Spleen (tissue), 7 donors: Measurements from ENCODE around the gene TCEANC.
"Not testable (repeated sequence)": the region's sequence is repeated elsewhere in the genome, so short reads cannot be mapped to it uniquely, and the experiment has no call there.

Experiments
- CTCF ChIP-seq, 11 experiments: fragments of 200-600 bp in 7 of 11; fragments of 450-650 bp in 4 of 11; sonication (generic) in 4 of 11; IDR thresholded peaks in 8 of 11; conservative IDR thresholded peaks in 3 of 11; 1 replicate in 7 of 11; 2 replicates in 4 of 11; pipeline versions ENCODE4 v1.4.0 to v1.8.0; 2016 to 2021; ENCODE audit warnings: antibody characterized with exemption in 11 of 11, inconsistent platforms in 4 of 11, mild to moderate bottlenecking in 1 of 11
- POLR2AphosphoS5 ChIP-seq, 3 donors: sonication (generic); formaldehyde crosslinking; IDR thresholded peaks; one replicate each; pipeline ENCODE4 v1.5.1; 2017; ENCODE audit warnings: antibody characterized with exemption in 3 of 3
- donor health status: DM: no; HTN: no; CAD: no; lungs with moderate emphysema.
- donor health status: DM: no; HTN: no; CAD: no.
- donor health status: DM: no; HTN: no; CAD: no.

GRCh38 chrX:13641684-13642083 is 11.3 kb upstream of the TCEANC start:
- TF ChIP-seq CTCF (IDR thresholded peaks at IDR 0.05 in 8 of 11, conservative IDR thresholded peaks at IDR 0.05 in 3 of 11); POLR2AphosphoS5 (IDR thresholded peaks at IDR 0.05): not testable (repeated sequence)
